ENCODE data around the gene NEK2.
"Not testable (repeated sequence)": the region's sequence is repeated elsewhere in the genome, so short reads cannot be mapped to it uniquely, and the experiment has no call there.

Gene NEK2

DNA sequence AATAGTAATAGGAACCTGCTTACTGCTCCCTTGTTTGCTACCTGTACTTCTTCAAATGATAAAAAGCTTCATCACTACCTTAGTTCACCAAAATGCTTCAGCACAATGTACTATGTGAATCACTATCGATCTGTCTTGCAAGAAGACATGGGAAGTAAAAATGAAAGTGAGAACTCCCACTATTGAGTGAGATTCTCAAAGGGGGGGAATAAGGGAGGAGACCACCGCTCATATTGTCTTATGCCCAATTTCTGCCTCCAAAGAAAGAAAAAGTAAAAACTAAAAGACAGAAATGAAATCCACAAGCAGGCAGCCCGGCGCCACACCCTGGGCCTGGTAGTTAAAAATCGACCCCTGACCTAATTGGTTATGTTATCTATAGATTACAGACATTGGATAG, 18.5 kb upstream of the NEK2 start:
- DNase-seq, result not testable (repeated sequence)

- no peak for DNase-seq
Observed at GRCh38 chr1:211688421-211688820, 13.0 kb upstream of the NEK2 start.

- no peak for DNase-seq
Observed at GRCh38 chr1:211687462-211688215, 12.2 kb upstream of the NEK2 start.

GRCh38 chr1:211685823-211686222, 10.4 kb upstream of the NEK2 start:
- no peak for DNase-seq

DNA sequence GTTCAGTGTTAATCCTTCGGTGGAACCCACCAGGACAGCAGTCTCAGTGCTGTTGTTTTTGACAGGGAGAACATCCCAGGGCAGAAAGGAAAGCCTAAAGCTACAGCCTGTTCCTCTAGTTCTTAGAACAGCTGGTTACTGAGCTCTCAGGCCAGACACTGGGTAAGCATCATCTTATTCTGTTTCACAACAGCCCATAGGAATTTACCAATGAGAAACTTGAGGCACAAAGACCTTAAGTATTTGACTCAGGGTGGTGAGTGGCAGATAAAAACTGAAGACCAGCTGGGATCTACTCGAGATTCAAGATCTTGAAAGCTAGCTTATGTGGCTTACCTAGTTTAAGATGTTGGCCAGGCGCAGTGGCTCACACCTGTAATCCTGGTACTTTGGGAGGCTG, 9.4 kb upstream of the NEK2 start:
- no peak for DNase-seq

- no peak for DNase-seq
Observed at GRCh38 chr1:211684331-211684730, 8.9 kb upstream of the NEK2 start.

DNA sequence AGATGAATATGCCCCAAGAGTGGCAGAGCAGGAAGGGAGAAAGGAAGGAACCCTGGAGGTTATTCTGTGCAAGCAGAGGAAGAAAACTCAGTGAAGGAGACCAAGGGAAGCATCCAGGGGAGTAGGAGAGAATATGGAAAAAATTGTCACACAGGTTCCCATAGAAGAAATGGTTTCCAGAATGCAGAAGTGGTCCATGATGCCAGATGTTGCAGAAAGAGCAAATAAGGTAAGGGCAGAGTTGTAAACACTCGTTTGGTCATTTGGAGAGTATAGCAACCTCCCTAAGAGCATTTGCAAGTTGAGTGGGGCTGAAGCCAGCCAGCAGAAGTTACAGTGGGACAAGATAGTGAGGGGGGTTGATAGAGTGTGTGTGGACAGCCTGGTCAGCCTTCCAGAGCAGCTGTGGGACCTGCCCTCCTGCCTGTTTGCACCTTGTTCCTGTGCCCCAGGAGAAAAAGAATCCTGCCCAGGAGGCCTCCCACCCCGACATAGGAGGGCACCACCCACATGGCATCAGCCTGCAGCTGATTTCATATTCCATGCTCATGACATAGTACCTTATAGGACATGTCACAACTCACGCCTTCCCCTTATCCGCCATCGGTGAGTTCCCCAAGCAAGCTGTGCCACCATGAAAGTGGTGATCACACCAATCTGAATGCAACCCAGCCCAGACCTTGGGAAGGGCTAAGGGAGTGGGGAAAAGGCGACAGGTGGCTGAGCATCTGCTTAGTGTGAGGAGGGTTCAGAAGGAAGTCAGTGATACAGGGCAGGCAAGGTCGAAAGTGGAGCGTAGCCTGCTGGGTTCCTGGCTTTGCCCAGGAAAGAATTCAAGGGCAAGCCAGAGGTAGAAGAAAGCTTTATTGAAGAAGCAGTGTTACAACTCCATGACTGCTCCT, 8.2 kb upstream of the NEK2 start:
- DNase-seq, result no peak

- not testable (repeated sequence) for DNase-seq
Observed at GRCh38 chr1:211682186-211682585, 6.8 kb upstream of the NEK2 start.

DNA sequence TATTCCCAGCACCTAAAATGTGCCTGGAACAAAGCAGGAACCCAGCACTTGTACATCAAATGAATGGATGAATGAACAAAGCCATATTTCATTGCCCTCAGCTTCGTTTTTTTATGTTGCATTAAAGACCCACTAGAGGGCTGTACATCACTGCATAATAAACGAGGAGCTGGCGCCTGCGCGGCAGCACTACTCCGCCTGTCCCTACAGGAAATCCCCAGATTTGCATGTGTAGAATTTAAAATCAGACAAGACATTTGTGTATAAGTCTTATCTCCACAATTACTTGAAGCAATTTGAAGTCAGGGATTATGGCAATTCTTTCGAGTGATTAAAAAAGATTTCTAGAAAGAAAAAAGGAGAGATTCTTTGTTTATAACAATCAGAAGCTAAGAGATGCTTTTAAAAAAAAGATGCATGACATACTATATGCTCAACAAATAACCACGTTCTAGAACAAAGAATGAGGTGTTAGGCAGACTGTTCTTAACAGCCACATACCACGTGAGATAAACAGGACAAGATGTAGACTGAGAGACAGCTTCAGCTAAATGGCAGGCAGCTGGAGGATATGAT, 5.4 kb upstream of the NEK2 start:
- peak; percentile 88 to 91 (median 91) for DNase-seq

DNA sequence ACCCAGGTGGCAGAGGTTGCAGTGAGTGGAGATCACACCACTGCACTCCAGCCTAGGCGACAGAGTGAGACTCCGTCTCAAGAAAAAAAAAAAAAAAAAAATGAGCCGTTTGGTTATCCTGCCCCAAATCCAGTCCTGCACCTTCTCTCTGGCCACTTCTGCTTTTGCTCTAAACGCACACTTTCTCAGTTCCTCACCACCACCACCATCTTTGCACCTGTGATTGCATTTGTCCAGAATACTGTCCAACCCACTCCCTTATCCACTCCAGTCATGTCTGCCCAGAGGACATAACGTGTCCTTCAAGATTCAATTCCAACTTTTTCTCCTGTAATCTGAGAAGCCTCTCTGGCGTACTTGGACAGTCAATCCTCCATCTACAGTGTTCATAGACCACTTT, 2.2 kb upstream of the NEK2 start:
- no peak for DNase-seq

- DNase-seq, result no peak
Observed at GRCh38 chr1:211676761-211677160, 1.3 kb upstream of the NEK2 start.

- no peak for DNase-seq
Observed at GRCh38 chr1:211676106-211676583, 724 bp upstream of the NEK2 start.

- no peak for DNase-seq
Observed at GRCh38 chr1:211667065-211667617, 8.3 kb downstream of the NEK2 start.

DNA sequence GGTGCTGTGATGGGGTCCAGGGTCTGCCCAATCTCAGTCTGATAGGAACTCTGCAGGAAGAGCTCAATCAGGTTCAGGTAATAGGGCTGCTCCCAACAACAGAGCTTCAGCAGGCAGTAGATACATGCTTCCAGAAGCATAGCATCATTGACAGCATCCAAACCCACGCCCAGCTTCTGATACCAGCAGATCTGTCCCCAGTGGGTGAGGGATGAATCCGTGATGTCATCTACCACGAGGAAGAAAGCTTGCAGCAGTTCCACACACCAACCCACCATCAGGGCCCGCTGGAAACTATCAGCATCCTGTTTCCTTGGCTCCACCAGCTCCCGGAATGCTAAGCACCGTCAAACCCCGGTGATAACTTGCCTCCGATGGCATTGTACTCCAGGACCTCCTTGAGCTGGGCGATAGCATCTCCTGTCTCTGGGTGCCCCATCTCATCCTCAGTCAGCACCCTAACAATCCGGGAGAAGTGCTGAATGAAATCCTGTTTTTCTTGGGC, 14.7 kb downstream of the NEK2 start:
- DNase-seq, result no peak

- DNase-seq, result no peak
Observed at GRCh38 chr1:211656728-211657127, 18.7 kb downstream of the NEK2 start.

DNA sequence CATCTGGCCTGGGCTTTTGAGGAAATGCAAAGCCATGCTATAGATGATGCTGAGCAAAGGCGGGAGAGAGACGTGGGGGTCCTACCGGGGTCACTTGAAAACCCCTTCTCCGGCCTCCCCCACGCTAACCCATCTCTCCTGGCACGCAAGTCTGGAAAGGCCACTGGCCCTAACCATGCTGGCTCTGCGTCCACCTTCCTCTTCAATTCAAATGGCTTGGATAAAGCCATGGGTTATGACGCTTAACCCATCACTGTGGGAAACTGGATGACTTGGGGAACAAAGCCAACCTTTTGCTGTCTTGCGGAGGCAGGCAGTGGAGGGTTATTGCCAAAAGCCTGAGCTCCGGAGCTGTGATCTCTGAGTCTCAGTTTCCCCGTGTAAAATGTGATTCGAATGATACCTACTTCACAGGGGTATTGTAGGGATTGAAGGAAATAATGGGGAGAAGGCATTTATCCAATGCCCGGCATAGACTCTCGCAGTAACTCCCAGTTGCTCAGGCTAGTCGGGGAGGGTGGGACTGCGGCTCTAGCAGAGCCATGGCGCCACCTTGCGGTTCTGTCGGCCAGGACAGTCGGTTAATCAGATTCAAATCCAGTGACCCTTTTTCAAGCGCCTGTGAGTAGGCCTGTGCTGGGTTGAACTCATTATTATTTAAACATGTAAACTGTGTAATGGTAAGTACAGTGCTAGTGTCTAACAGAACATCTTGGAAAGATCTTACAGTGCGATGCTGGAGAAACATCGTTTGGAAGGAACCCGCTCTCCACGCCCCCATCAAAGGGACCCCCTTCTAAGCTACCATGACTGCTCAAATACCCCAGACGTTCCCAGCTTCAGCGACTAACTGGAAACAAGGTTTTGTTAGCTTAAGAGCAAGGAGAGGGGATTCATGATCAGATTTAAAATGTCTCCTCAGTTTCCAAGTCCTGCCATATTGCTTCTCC, 20.3 kb downstream of the NEK2 start:
- DNase-seq, result peak; percentile 86 to 94 (median 91)

DNA sequence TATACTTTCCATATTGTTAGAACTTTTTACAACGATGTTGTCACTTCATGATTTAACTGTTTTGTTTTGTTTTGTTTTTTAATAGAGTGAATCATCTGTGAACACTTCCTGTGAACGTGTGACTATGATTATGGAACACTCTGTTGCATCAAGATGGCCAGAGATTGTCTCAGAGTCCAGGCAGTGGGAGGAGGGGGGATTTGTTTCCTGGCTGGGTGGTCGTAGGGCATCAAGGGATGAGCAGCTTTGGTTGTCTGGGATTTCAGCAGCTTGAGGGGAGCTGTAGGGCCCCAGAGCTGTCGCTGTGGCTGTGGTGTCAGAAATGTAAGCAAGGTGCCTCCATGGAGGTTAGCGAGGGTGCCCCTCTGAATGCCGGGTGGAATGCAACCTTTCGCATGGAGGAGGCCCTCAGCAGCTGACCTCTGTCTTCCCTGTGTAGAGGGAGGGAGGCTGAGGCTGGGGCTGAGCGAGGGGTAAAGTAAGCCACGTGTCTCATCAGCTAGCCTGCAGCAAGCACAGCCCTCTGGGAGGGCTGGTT, 21.4 kb downstream of the NEK2 start:
- DNase-seq, result peak; percentile 35 to 69 (median 62)

DNA sequence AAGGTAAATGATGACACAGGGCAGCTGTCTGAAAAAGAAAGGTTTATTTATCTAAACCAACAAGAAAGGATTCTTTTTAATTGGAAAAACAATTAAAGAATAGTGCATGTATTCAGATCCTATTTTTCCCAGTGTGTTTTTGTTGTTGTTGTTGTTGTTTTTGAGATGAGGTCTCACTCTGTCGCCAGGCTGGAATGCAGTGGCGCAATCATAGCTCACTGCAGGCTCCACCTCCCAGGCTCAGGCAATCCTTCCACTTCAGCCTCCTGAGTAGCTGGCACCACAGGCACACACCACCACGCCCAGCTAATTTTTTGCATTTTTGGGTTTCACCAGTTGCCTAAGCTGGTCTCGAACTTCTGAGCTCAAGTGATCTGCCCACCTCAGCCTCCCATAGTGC, 22.1 kb downstream of the NEK2 start:
- no peak for DNase-seq

DNA sequence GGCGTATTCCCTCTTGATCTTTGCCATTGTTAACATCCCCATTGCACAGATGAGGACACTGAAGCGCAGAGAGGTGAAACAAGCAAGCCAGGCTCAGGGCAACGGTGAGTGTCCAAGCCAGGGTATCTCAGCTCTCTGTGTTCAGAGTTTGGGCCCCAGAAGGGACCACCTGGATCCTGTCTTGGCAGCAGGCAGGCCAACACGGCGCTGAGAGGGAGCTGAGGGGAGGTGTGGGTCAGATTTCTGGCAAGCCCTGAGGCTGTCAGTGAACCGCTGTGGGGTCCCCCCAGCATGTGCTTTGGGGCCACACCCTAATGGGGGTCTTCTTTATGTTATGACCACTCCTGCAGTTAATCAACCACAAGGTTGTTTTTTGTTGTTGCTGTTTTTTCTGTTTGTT, 23.1 kb downstream of the NEK2 start:
- no peak for DNase-seq

GRCh38 chr1:211650904-211651303, 24.5 kb downstream of the NEK2 start:
- no peak for DNase-seq
